IMR-90 (cell line): ENCODE measurements around the gene CCSER1. TPM values are rescaled to one million over a fixed set of nuclear protein-coding genes. Genes with fewer than 3 reads are reported as not detected.

ENCODE experiments used
- ATAC-seq: fragments of 200-7000 bp; cut with Tn5 transposase; 2 replicates; pipeline ENCODE4 v1.9.1; 2020; ENCODE audit warnings: low read depth, mild to moderate bottlenecking, moderate library complexity
- BruUV-seq: library from RNA; stranded (reverse); fragments of 400-500 nt; replicated peaks from 2 replicates; lab custom pipeline; 2021; lab: Mats Ljungman, UMichigan
- CTCF ChIA-PET: fragments of 300-600 bp; formaldehyde crosslinking; extraction: SDS; loops from one replicate; lab custom pipeline; 2021; ENCODE audit warnings: antibody characterized with exemption; lab: Yijun Ruan, JAX
- POLR2A ChIA-PET: fragments of 300-600 bp; sonication (Branson Sonifier 250); formaldehyde crosslinking; loops from one replicate; lab custom pipeline; 2022; ENCODE audit warnings: antibody characterized with exemption; ENCODE audit not compliant: unreplicated experiment; lab: Charles Lee
- DNase-seq: peaks from one replicate; pipeline ENCODE4 v3.0.0; 2013
- H2AFZ ChIP-seq: replicated peaks from 2 replicates; pipeline ENCODE3; 2013; ENCODE audit warnings: low read length, mild to moderate bottlenecking; ENCODE audit not compliant: poor library complexity
- H2AK5ac ChIP-seq: 2 replicates; pipeline ENCODE4 v1.6.1; 2013; ENCODE audit warnings: low read depth, low read length, inconsistent platforms
- H2AK9ac ChIP-seq: replicated peaks from 2 replicates; pipeline ENCODE3; 2013; ENCODE audit warnings: mild to moderate bottlenecking, low read depth, low read length, moderate library complexity; ENCODE audit not compliant: poor library complexity
- H2BK120ac ChIP-seq: 2 replicates; pipeline ENCODE4 v1.6.1; 2013; ENCODE audit warnings: low read depth, low read length, inconsistent platforms
- H2BK15ac ChIP-seq: 3 replicates; pipeline ENCODE4 v1.6.1; 2013; ENCODE audit warnings: low read depth, low read length, inconsistent platforms
- H2BK20ac ChIP-seq: 2 replicates; pipeline ENCODE4 v1.6.1; 2013; ENCODE audit warnings: low read depth, mild to moderate bottlenecking, inconsistent platforms, low read length, moderate library complexity
- H2BK5ac ChIP-seq: 2 replicates; pipeline ENCODE4 v1.6.1; 2013; ENCODE audit warnings: mild to moderate bottlenecking, low read depth, low read length, inconsistent platforms; ENCODE audit not compliant: poor library complexity, severe bottlenecking
- H3K14ac ChIP-seq: replicated peaks from 2 replicates; pipeline ENCODE4 v1.6.1; 2013; ENCODE audit warnings: low read depth, low read length, inconsistent platforms
- H3K18ac ChIP-seq: 2 replicates; pipeline ENCODE4 v1.6.1; 2013; ENCODE audit warnings: low read depth, low read length, control low read depth
- H3K23ac ChIP-seq: 2 replicates; pipeline ENCODE4 v1.6.1; 2013; ENCODE audit warnings: low read depth, low read length, inconsistent platforms
- H3K27ac ChIP-seq: 2 replicates; pipeline ENCODE4 v1.5.1; 2013; ENCODE audit warnings: mild to moderate bottlenecking, control low read depth, low read length; ENCODE audit not compliant: insufficient read depth
- H3K27me3 ChIP-seq: 2 replicates; pipeline ENCODE4 v1.6.1; 2013; ENCODE audit warnings: low read length; ENCODE audit not compliant: control insufficient read depth, insufficient read depth
- H3K36me3 ChIP-seq: 2 replicates; pipeline ENCODE4 v1.6.1; 2013; ENCODE audit warnings: low read length, mixed read lengths; ENCODE audit not compliant: control insufficient read depth, insufficient read depth
- H3K4ac ChIP-seq: 2 replicates; pipeline ENCODE4 v1.6.1; 2013; ENCODE audit warnings: low read depth, low read length, inconsistent platforms
- H3K4me1 ChIP-seq: 2 replicates; pipeline ENCODE4 v1.6.1; 2013; ENCODE audit warnings: low read length, mixed read lengths; ENCODE audit not compliant: control insufficient read depth, insufficient read depth
- H3K4me2 ChIP-seq: 2 replicates; pipeline ENCODE4 v1.6.1; 2013; ENCODE audit warnings: low read depth, mild to moderate bottlenecking, control low read depth, low read length, moderate library complexity
- H3K4me3 ChIP-seq: 2 replicates; pipeline ENCODE4 v1.5.1; 2013; ENCODE audit warnings: low read depth, mild to moderate bottlenecking, control low read depth, low read length, moderate library complexity; ENCODE audit not compliant: insufficient read depth
- H3K56ac ChIP-seq: 2 replicates; pipeline ENCODE4 v1.6.1; 2013; ENCODE audit warnings: low read length, inconsistent platforms; ENCODE audit not compliant: insufficient read depth; ENCODE audit errors: extremely low read depth
- H3K79me1 ChIP-seq, 2 experiments: 2 replicates each; pipeline ENCODE4 v1.6.1; 2013; ENCODE audit warnings: low read length in 2 of 2, inconsistent platforms in 1 of 2, low read depth in 1 of 2
- H3K9ac ChIP-seq: 2 replicates; pipeline ENCODE4 v1.6.1; 2013; ENCODE audit warnings: low read depth, low read length, control low read depth
- H3K9me1 ChIP-seq: 2 replicates; pipeline ENCODE4 v1.6.1; 2013; ENCODE audit warnings: low read length, inconsistent platforms; ENCODE audit not compliant: insufficient read depth
- H3K9me3 ChIP-seq: 2 replicates; pipeline ENCODE4 v1.6.1; 2013; ENCODE audit warnings: low read length; ENCODE audit not compliant: control insufficient read depth, insufficient read depth
- H4K20me1 ChIP-seq: 2 replicates; pipeline ENCODE4 v1.6.1; 2013; ENCODE audit warnings: low read length, inconsistent platforms; ENCODE audit not compliant: insufficient read depth
- H4K5ac ChIP-seq: 2 replicates; pipeline ENCODE4 v1.6.1; 2013; ENCODE audit warnings: mild to moderate bottlenecking, low read depth, low read length, control low read depth
- H4K8ac ChIP-seq, 2 experiments: 2 replicates each; pipeline ENCODE4 v1.6.1; 2013; ENCODE audit warnings: low read depth in 2 of 2, low read length in 2 of 2, control low read depth in 1 of 2, inconsistent platforms in 1 of 2
- H4K91ac ChIP-seq: 2 replicates; pipeline ENCODE4 v1.6.1; 2013; ENCODE audit warnings: low read depth, low read length, inconsistent platforms; ENCODE audit not compliant: insufficient read depth
- BHLHE40 ChIP-seq: fragments of 150-350 bp; IDR thresholded peaks from 2 replicates; pipeline ENCODE4 v1.6.1; 2016; ENCODE audit warnings: mild to moderate bottlenecking, low read depth, low read length
- ELK1 ChIP-seq: fragments of 150-350 bp; IDR thresholded peaks from 2 replicates; pipeline ENCODE4 v1.6.1; 2016; ENCODE audit warnings: low read depth, mild to moderate bottlenecking, low read length, moderate library complexity, borderline replicate concordance
- FOS ChIP-seq: fragments of 150-350 bp; IDR thresholded peaks from 2 replicates; pipeline ENCODE4 v1.6.1; 2016; ENCODE audit warnings: low read depth, low read length
- MAFK ChIP-seq: IDR thresholded peaks from 2 replicates; pipeline ENCODE4 v1.6.1; 2012; ENCODE audit warnings: low read depth, low read length, improper control_type of control experiment
- MAZ ChIP-seq: IDR thresholded peaks from 2 replicates; pipeline ENCODE4 v1.6.1; 2012; ENCODE audit warnings: low read depth, mild to moderate bottlenecking, low read length, improper control_type of control experiment, moderate library complexity, borderline replicate concordance
- MXI1 ChIP-seq: IDR thresholded peaks from 2 replicates; pipeline ENCODE4 v1.6.1; 2012; ENCODE audit warnings: low read depth, mild to moderate bottlenecking, low read length, moderate library complexity, borderline replicate concordance
- NFE2L2 ChIP-seq: fragments of 150-350 bp; IDR thresholded peaks from 2 replicates; pipeline ENCODE4 v1.6.1; 2016; ENCODE audit warnings: low read depth, mild to moderate bottlenecking, low read length
- POLR2A ChIP-seq: IDR thresholded peaks from 2 replicates; pipeline ENCODE4 v1.6.1; 2012; ENCODE audit warnings: mild to moderate bottlenecking, low read depth, low read length
- RFX5 ChIP-seq: IDR thresholded peaks from 2 replicates; pipeline ENCODE4 v1.8.0; 2012; ENCODE audit warnings: low read depth, mild to moderate bottlenecking, low read length, moderate library complexity
- SMC3 ChIP-seq: fragments of 150-350 bp; IDR thresholded peaks from 2 replicates; pipeline ENCODE4 v1.6.1; 2016; ENCODE audit warnings: low read depth, mild to moderate bottlenecking, antibody characterized with exemption, low read length, moderate library complexity
- WGBS, 2 experiments: methylation state at CpG; one replicate each; pipeline versions ENCODE4 v1.1.5 to v1.1.7; 2013; ENCODE audit warnings: missing lambda C conversion rate in 2 of 2; ENCODE audit not compliant: insufficient read length in 1 of 2; ENCODE audit errors: extremely low coverage in 2 of 2; 5-methylcytosine and 5-hydroxymethylcytosine counted together
- dilution Hi-C: fragments of 300-500 bp; cut with HindIII; formaldehyde crosslinking; loops from one replicate; pipeline ENCODE4 v1.14.3; 2018; ENCODE audit warnings: low sequenced_read_pairs; ENCODE audit not compliant: unreplicated experiment
- in situ Hi-C: fragments of 300-500 bp; cut with MboI; formaldehyde crosslinking; loops from 3 replicates; pipeline ENCODE4 v1.14.3; 2019; ENCODE audit warnings: low sequenced_read_pairs, inconsistent platforms, mixed read lengths
- intact Hi-C: fragments of 100-400 bp; cut with micrococcal nuclease; formaldehyde crosslinking; loops from 2 replicates; pipeline ENCODE4 v1.10.0; 2022
- polyA plus RNA-seq, 3 experiments: library from polyadenylated mRNA; depleted of rRNA; stranded (reverse); fragments of >200 nt; gene quantifications; 2 replicates each; pipeline ENCODE4 v1.2.3, GENCODE V29; 2012; ENCODE audit warnings: low replicate concordance in 1 of 3
- total RNA-seq: library from RNA; depleted of rRNA; stranded (reverse); fragments of >200 nt; gene quantifications from 2 replicates; pipeline ENCODE4 v1.2.3, GENCODE V29; 2012

CCSER1 gene
- total and polyA plus RNA-seq, 2 of the 4 experiments (the other 2 are of a cell fraction) = not detected

DNA sequence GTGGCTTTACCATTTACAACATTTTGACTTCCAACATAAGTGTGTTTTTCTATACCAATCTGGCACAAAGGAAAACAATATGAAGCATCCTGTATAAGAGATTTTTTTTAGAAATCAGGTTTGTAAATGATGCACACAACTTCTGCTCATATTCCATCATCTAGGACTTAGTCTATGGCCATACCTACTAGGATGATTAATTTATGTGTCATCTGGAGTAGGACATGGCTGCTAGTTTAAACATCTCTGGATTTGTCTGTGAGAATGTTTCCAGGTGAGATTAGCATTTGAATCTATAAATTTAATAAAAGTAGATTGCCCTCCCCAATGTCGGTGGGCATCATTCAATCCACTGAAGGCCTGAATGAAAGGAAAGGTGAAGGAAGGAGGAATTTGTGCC is 1493.8 kb downstream of the CCSER1 start:
- Histone ChIP-seq H4K5ac (no peak overlapping the region), H3K4me2 (no peak overlapping the region), H3K23ac (no peak overlapping the region), H2BK20ac (no peak overlapping the region), H2BK15ac (no peak overlapping the region), H2BK120ac (no peak overlapping the region), H3K27ac (no peak overlapping the region), H4K91ac (no peak overlapping the region), H4K8ac (no peak overlapping the region), H3K14ac (no peak overlapping the region), H3K9me1 (no peaks in the 10 kb centered on the region), H2AFZ (no peak overlapping the region), H3K9me3 (peaks cover 3% of the 10 kb centered on the region; the same call in 1 of the 2 replicates), H2AK5ac (no peak overlapping the region), H2AK9ac (no peak overlapping the region), H3K9ac (no peak overlapping the region), H4K20me1 (no peaks in the 10 kb centered on the region), H3K56ac (no peak overlapping the region), H3K79me1 (no peaks in the 10 kb centered on the region), H3K27me3 (no peaks in the 10 kb centered on the region), H3K4me1 (no peaks in the 10 kb centered on the region), H2BK5ac (no peak overlapping the region), H3K4me3 (no peak overlapping the region), H3K18ac (no peak overlapping the region), H3K4ac (no peak overlapping the region), H3K36me3 (no peaks in the 10 kb centered on the region)
- in situ Hi-C loops (no loop called here), dilution Hi-C loops (no loop called here), intact Hi-C loops (no loop called here)
- TF ChIP-seq ELK1 (no peak), POLR2A (no peak), MXI1 (no peak), FOS (no peak), NFE2L2 (no peak), MAFK (no peak), SMC3 (no peak), MAZ (no peak), RFX5 (no peak), BHLHE40 (no peak)
- no peak for DNase-seq
- ChIA-PET CTCF (no interaction called here), POLR2A (no interaction called here)
- WGBS, 2 experiments = no CpG with 5 or more reads among the region's 1 CpG
- BruUV-seq = no TSS peak
- no peak for ATAC-seq
